GM23248 (cell line): Measurements from ENCODE around the gene RIGI. TPM values are rescaled to one million over a fixed set of nuclear protein-coding genes. Genes with fewer than 3 reads are reported as not detected.
"Not testable (repeated sequence)": the region's sequence is repeated elsewhere in the genome, so short reads cannot be mapped to it uniquely, and the experiment has no call there.

Experiments used
- DNase-seq: peaks from one replicate; pipeline ENCODE4 v3.0.0-alpha.2; 2015
- H2AFZ ChIP-seq: fragments of 200-600 bp; sonication (generic); 2 replicates; pipeline ENCODE4 v1.6.1; 2016; ENCODE audit warnings: antibody characterized with exemption
- H3F3A ChIP-seq: fragments of 200-600 bp; sonication (generic); 2 replicates; pipeline ENCODE4 v1.6.1; 2016; ENCODE audit warnings: mild to moderate bottlenecking, antibody characterized with exemption, mixed run types; ENCODE audit not compliant: insufficient read depth
- H3K27ac ChIP-seq: fragments of 200-600 bp; sonication (generic); 2 replicates; pipeline ENCODE4 v1.5.1; 2016; ENCODE audit warnings: mild to moderate bottlenecking
- H3K27me3 ChIP-seq: fragments of 200-600 bp; sonication (generic); replicated peaks from 2 replicates; pipeline ENCODE4 v1.6.1; 2016; ENCODE audit warnings: mild to moderate bottlenecking; ENCODE audit not compliant: insufficient read depth
- H3K36me3 ChIP-seq: fragments of 200-600 bp; sonication (generic); 2 replicates; pipeline ENCODE4 v1.6.1; 2016; ENCODE audit warnings: low read depth, mild to moderate bottlenecking
- H3K4me1 ChIP-seq: fragments of 200-600 bp; sonication (generic); 2 replicates; pipeline ENCODE4 v1.6.1; 2016; ENCODE audit warnings: mild to moderate bottlenecking; ENCODE audit not compliant: insufficient read depth
- H3K4me2 ChIP-seq: fragments of 200-600 bp; sonication (generic); one replicate; pipeline ENCODE4 v1.6.1; 2016; ENCODE audit warnings: mild to moderate bottlenecking; ENCODE audit not compliant: unreplicated experiment
- H3K4me3 ChIP-seq: fragments of 200-600 bp; sonication (generic); 2 replicates; pipeline ENCODE4 v1.5.1; 2016; ENCODE audit warnings: mild to moderate bottlenecking
- H3K79me2 ChIP-seq: fragments of 200-600 bp; sonication (generic); 2 replicates; pipeline ENCODE4 v1.6.1; 2016; ENCODE audit warnings: mild to moderate bottlenecking; ENCODE audit not compliant: insufficient read depth
- H3K9ac ChIP-seq: fragments of 200-600 bp; sonication (generic); 2 replicates; pipeline ENCODE4 v1.6.1; 2016; ENCODE audit warnings: mild to moderate bottlenecking
- H3K9me2 ChIP-seq: fragments of 200-600 bp; sonication (generic); 2 replicates; pipeline ENCODE4 v1.6.1; 2016; ENCODE audit warnings: mixed run types, mild to moderate bottlenecking, moderate library complexity; ENCODE audit not compliant: insufficient read depth
- H3K9me3 ChIP-seq: fragments of 200-600 bp; sonication (generic); one replicate; pipeline ENCODE4 v1.6.1; 2017; ENCODE audit warnings: low read depth
- H4K20me1 ChIP-seq: fragments of 200-600 bp; sonication (generic); 2 replicates; pipeline ENCODE4 v1.6.0; 2016; ENCODE audit not compliant: insufficient read depth
- EZH2 ChIP-seq: fragments of 200-600 bp; sonication (generic); IDR thresholded peaks from 2 replicates; pipeline ENCODE4 v1.6.1; 2018; ENCODE audit warnings: antibody characterized with exemption, mild to moderate bottlenecking; ENCODE audit not compliant: insufficient read depth, poor library complexity, severe bottlenecking
- EZH2phosphoT487 ChIP-seq: fragments of 200-600 bp; sonication (generic); IDR thresholded peaks from 2 replicates; pipeline ENCODE4 v1.6.1; 2018; ENCODE audit warnings: antibody characterized with exemption, moderate library complexity, mild to moderate bottlenecking, low read depth; ENCODE audit not compliant: insufficient read depth
- WGBS, 2 experiments: methylation state at CpG; one replicate each; pipeline ENCODE4 v1.1.6; 2015 to 2017; ENCODE audit warnings: low lambda C conversion rate in 2 of 2, low coverage in 1 of 2; ENCODE audit errors: missing lambda C conversion rate in 2 of 2; 5-methylcytosine and 5-hydroxymethylcytosine counted together
- in situ Hi-C: fragments of 300-500 bp; cut with MboI; formaldehyde crosslinking; loops from 2 replicates; pipeline ENCODE4 v1.15.0; 2020
- polyA plus RNA-seq: library from polyadenylated mRNA; unstranded; fragments of >200 nt; fragmentation: Nextera tagmentation; extraction: Ambion mirVana; gene quantifications from 2 replicates; pipeline ENCODE4 v1.2.1, GENCODE V29; 2016
- total RNA-seq: library from RNA; depleted of rRNA; stranded (reverse); fragments of >200 nt; shearing (Covaris generic); gene quantifications from 2 replicates; pipeline ENCODE4 v1.2.3, GENCODE V29; 2014

Gene RIGI
- total and polyA plus RNA-seq, 2 experiments from 2014 or later, result 5.1 to 8.2 TPM

DNA sequence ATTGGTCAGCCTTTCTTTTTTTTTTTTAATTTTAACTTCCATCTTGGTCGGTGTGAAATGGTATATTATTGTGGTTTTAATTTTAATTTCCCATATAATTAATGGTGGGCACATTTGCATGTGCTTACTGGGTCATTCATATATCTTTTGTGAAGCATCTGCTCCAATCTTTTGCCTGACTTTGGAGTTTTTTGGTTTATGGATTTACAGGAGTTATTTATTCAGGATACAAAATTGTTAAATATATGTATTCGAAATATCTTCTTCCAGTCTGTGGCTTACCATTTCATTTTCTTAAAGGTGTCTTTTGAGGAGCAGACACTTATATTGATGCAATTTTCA lies 682 bp upstream of the RIGI start:
- H3K9me3 ChIP-seq, result no peaks in the 10 kb centered on the region
- peak overlapping the region; percentile 80 for H3K9ac ChIP-seq
- H3K79me2 ChIP-seq, result peaks cover 25% of the 10 kb centered on the region
- TF ChIP-seq EZH2phosphoT487, result no peak
- TF ChIP-seq EZH2, result no peak
- H3K36me3 ChIP-seq, result no peaks in the 10 kb centered on the region
- H3K9me2 ChIP-seq, result no peaks in the 10 kb centered on the region
- H3K4me2 ChIP-seq, result peak overlapping the region; percentile 75
- H3K4me3 ChIP-seq, result peak overlapping the region; percentile 86
- DNase-seq, result no peak
- in situ Hi-C loops, result no loop called here
- peak overlapping the region; percentile 66 for H3K27ac ChIP-seq
- peaks cover 15% of the 10 kb centered on the region for H3K4me1 ChIP-seq
- H4K20me1 ChIP-seq, result no peaks in the 10 kb centered on the region
- WGBS, 2 experiments, result 23 to 28% methylated on average over 2 of the region's 2 CpGs
- no peaks in the 10 kb centered on the region for H3K27me3 ChIP-seq
- H2AFZ ChIP-seq, result peak overlapping the region; percentile 98
- H3F3A ChIP-seq, result peaks cover 18% of the 10 kb centered on the region

DNA sequence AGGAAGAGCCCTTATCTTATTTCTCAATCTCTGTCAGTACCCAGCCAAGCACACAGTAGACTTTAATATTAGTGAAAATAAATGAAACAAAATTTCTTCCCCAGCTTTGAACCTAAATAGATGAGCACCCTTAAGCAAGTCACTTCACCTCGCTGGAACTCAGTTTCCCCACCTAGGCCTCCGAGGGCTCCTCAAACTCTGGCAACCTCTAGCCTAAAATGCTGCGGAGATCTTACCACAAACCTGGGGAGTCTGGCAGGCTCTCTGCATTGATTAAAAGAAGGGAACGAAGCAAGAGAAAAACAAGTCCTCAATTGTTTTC lies 326 bp downstream of the RIGI start:
- no peak for DNase-seq
- Histone ChIP-seq H3K79me2 (peaks cover 32% of the 10 kb centered on the region), H3F3A (peaks cover 8% of the 10 kb centered on the region; the same call in 1 of the 2 replicates), H3K27me3 (no peaks in the 10 kb centered on the region), H3K4me2 (peak overlapping the region; percentile 90), H4K20me1 (no peaks in the 10 kb centered on the region), H3K9me2 (no peaks in the 10 kb centered on the region), H3K4me3 (peak overlapping the region; percentile 86), H3K36me3 (no peaks in the 10 kb centered on the region), H3K9me3 (no peaks in the 10 kb centered on the region), H3K4me1 (peaks cover 15% of the 10 kb centered on the region), H2AFZ (peak overlapping the region; percentile 98), H3K27ac (peak overlapping the region; percentile 66), H3K9ac (peak overlapping the region; percentile 80)
- TF ChIP-seq EZH2 (no peak), EZH2phosphoT487 (no peak)
- in situ Hi-C loops, result no loop called here
- 0 to 1% methylated on average over 4 of the region's 4 CpGs for WGBS, 2 experiments

DNA sequence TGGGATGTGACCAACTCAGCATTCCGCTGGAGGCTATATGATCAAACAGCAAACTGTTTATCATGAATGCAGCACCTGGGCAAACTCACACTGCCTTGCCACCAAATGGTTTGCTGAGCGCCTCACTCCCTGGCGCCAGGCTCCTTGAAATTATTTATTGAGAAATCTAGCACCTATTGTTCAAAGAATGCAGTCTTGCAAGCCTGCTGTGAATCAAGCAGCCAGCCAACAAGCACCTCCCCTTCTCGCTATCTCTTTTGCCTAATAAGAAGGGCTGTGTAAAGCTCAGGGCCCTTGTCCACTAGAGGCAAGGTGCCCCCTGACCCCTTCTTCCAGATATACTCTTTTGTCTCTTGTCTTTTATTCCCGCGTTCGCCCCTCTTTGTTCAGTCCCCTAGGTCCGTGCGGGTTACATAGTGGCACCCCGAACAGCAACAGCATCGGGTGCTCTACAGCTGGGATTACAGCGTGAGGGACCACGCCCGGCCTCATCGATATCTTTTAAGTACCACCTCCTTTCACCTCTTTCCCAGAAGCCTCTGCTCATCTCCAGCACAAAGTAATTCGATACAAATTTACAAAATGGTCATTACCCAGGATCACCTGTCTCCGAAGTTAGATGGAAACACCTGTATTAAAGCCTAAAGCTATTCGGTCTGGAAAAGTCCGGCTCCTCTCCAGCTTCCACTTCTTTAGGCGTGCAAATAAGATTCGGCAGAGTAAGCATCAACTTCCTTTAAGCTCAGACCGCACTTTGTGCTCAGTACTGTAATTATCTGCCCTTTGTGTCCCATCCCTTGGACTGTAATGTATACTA lies 896 bp downstream of the RIGI start:
- Histone ChIP-seq H3K4me3 (peak overlapping the region; percentile 86), H3K4me2 (peak overlapping the region; percentile 90), H4K20me1 (no peaks in the 10 kb centered on the region), H3K79me2 (peaks cover 32% of the 10 kb centered on the region), H3F3A (peaks cover 8% of the 10 kb centered on the region; the same call in 1 of the 2 replicates), H3K27me3 (no peaks in the 10 kb centered on the region), H3K9me3 (no peaks in the 10 kb centered on the region), H3K9me2 (no peaks in the 10 kb centered on the region), H3K9ac (peak overlapping the region; percentile 80), H3K27ac (peak overlapping the region; percentile 66), H3K36me3 (no peaks in the 10 kb centered on the region), H2AFZ (peak overlapping the region; percentile 98), H3K4me1 (peaks cover 15% of the 10 kb centered on the region)
- WGBS, 2 experiments, result 31 to 37% methylated on average over 22 of the region's 22 CpGs
- TF ChIP-seq EZH2phosphoT487 (no peak), EZH2 (no peak)
- in situ Hi-C loops, result no loop called here
- DNase-seq, result peak; percentile 48

DNA sequence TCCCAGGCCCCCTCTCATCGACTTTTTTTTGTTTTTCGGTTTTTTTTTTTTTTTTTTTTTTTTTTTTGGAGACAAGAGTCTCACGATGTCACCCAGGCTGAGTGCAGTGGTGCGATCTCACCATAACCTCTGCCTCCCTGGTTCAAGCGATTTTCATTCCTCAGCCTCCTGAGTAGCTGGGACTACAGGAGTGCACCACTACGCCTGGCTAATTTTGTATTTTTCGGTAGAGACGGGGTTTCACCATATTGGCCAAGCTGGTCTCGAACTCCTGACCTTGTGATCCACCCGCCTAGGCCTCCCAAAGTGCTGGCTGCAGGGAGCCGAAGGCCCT lies 1.5 kb downstream of the RIGI start:
- Histone ChIP-seq H3K79me2 (peaks cover 32% of the 10 kb centered on the region), H3K4me1 (peaks cover 15% of the 10 kb centered on the region), H2AFZ (peak overlapping the region; percentile 98), H3K4me2 (peak overlapping the region; percentile 90), H3K4me3 (peak overlapping the region; percentile 86)
- H3K27ac ChIP-seq, H3K9ac ChIP-seq, H3F3A ChIP-seq, DNase-seq, H4K20me1 ChIP-seq, H3K27me3 ChIP-seq, H3K9me2 ChIP-seq, in situ Hi-C loops, H3K9me3 ChIP-seq, H3K36me3 ChIP-seq: not testable (repeated sequence)
- 78 to 85% methylated on average over 11 of the region's 11 CpGs for WGBS, 2 experiments
